ENCODE data around the gene PXT1.

PXT1 gene

DNA sequence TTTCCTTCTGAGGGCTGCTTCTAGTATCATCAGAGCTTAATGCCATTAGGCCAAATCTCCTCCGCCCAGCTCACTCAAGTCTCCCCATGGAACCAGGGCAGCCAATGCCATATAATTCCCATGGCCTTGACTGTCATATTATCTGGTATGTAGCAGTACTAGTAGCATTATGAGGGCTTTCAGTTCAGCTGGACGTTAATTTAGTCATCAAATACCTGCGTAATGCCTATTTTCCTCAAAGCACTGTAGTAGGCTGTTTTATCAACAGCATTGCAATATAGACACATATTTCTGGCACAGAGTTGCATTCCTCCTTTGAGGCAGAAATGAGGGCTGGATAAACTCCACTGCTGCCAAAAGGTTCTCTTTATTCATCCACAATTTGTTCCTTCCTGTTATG, 1.8 kb upstream of the PXT1 start:
- FAIRE-seq (no peak), DNase-seq (ENCODE audit: insufficient read length, low spot score) (no peak)
- TF ChIP-seq, protein P1, sequence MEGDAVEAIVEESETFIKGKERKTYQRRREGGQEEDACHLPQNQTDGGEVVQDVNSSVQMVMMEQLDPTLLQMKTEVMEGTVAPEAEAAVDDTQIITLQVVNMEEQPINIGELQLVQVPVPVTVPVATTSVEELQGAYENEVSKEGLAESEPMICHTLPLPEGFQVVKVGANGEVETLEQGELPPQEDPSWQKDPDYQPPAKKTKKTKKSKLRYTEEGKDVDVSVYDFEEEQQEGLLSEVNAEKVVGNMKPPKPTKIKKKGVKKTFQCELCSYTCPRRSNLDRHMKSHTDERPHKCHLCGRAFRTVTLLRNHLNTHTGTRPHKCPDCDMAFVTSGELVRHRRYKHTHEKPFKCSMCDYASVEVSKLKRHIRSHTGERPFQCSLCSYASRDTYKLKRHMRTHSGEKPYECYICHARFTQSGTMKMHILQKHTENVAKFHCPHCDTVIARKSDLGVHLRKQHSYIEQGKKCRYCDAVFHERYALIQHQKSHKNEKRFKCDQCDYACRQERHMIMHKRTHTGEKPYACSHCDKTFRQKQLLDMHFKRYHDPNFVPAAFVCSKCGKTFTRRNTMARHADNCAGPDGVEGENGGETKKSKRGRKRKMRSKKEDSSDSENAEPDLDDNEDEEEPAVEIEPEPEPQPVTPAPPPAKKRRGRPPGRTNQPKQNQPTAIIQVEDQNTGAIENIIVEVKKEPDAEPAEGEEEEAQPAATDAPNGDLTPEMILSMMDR (IDR thresholded peaks at IDR 0.05; ENCODE audit: insufficient read depth, missing control alignments): no peak

DNA sequence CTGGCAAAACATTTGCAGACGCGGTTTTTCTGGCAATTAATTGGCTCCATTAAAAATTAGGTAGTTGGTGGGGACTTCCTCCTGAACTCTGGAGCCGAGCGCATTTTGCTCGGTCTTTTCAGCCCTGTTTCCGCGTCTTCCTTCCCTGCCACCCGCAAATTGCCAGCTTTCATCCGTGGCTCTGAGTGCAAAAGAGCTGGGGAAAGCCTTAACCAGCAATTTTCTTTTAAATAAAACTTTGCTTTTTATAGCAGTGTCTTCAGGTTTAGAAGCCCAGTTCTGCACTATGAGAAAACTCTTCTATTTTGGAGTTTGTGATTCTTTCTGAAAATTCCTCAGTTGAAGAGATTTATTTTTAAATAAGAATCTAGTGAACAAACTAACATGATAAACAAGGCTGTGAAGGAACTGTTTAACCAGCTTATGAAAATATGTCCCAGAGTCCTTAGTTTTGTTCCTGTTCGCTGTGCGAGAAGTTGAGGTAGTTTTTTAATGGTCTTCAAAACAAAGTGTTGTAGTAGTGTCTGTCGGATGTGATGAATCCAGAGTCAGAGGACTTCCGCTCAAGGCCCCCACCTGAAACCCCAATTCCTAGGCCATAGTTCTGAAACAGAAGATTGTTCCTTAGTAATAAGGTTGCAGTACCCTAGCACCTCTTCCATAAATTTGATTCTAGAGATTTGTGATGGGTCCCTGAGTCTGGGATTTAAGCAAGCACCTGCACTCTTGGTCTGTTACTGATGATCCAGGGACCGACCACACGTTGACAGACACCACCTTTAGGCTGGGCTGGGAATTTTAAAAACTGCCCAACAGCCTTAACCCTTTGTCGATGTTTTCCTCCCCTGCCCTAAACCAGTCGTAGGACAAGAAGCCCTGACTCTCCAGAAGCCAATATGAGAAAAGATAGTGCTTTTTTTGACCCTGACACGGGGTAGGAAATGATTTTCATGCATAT, 1.1 kb upstream of the PXT1 start:
- FAIRE-seq: no peak
- TF ChIP-seq, protein P1 (IDR thresholded peaks at IDR 0.05; ENCODE audit: insufficient read depth, missing control alignments): peak; percentile 10
- no peak for DNase-seq (ENCODE audit: insufficient read length, low spot score)

DNA sequence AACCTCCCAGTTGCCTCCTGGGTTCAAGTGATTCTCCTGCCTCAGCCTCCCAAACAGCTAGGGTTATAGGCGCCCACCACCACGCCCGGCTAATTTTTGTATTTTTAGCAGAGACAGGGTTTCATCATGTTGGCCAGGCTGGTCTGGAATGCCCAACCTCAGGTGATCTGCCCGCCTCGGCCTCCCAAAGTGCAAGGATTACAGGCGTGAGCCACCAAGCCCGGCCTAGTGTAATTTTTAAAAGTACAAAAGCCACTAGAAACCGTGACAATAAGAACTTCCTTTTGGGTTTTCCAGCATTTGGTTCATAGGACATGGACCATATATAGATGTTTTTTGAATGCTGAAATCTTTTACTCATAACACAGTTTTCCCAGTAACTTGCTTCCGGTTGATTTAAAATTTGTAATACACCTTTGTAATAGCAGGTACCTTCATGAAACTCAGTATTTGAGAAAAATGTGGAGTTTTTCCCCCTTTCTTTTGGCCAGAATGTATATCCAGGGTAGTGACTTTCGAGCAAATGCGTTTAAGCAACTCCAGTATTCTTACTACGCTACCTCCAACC, 467 bp downstream of the PXT1 start:
- TF ChIP-seq, protein P1 (IDR thresholded peaks at IDR 0.05; ENCODE audit: insufficient read depth, missing control alignments): no peak
- FAIRE-seq: no peak
- no peak for DNase-seq (ENCODE audit: insufficient read length, low spot score)

DNA sequence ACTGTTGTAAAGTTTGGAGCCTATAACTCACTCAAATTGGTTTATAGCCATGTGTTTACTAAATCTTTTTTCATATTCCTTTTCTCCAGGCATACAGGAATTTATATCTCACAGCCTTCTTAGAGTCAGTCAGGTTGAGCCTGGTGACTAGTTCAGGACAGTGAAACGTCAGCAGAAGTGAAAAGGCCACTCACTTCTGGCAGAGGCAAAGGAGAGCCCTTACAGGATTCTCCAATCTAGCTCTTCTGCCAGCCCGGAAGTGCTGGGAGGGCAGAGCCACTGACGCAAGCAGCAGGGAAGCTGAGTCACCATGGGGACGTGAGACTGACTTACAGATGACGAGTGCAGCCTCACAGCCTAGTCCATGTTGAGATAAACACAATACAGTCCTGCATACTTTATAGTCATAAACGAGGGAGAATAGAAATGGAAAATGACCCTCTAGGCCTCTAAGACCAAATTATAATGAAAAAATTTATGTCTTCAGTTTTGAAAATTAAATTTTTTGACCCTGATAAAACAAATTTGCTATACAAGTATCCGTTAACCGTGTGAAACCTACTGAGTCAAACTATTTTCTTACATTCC, 1.3 kb downstream of the PXT1 start:
- DNase-seq (ENCODE audit: insufficient read length, low spot score) (no peak), FAIRE-seq (no peak)
- TF ChIP-seq, protein P1 (IDR thresholded peaks at IDR 0.05; ENCODE audit: insufficient read depth, missing control alignments): no peak

DNA sequence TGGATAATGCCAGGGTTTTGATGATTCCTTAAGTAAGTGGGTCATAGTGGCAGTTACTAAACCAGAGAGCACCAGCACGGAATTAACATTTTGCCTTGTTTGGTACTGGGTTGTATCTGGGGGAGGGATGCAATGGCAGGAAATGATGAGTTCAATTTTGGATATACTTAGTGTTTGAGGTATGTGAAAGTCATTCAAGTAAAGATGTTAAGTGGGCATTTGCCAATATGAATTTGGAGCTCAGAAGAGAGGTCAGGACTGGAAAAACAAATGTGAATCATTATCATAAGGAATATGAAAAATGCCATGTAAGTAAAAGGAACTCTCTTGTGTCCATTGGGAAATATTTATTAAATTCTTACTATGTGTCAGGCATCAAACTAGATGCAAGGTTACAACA, 6.2 kb downstream of the PXT1 start:
- no peak for FAIRE-seq
- DNase-seq (ENCODE audit: insufficient read length, low spot score): no peak
- TF ChIP-seq, protein P1 (IDR thresholded peaks at IDR 0.05; ENCODE audit: insufficient read depth, missing control alignments): no peak

DNA sequence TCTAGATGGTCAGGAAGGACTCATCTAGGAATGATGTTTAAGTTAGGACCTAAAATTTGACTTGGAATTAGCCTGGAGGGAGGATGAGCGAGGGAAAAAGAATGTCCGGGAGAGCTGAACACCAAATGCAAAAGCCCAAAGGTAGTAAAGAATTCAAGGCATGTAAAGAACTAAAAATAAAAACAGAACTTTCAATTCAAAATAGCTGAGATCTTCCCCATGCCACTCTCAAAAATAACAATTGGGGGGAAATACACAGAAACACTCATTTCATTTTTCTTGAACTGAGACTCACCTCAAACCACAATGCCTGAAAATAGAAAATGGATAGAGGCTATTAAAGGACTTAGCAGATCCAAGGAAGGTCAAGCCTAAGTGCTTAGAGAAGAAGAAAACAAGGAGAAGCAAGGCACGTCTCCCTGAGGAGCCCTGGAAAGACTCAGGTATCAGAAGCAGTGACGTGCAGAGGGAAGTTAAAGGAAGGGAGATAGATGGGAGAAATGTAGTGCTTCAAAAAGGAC, 10.4 kb downstream of the PXT1 start:
- FAIRE-seq: no peak

More for the DNA sequence above, 10.4 kb downstream of the PXT1 start:
- TF ChIP-seq, protein P1 (IDR thresholded peaks at IDR 0.05; ENCODE audit: insufficient read depth, missing control alignments): no peak
- DNase-seq (ENCODE audit: insufficient read length, low spot score): no peak
